Skin epidermis (tissue), 12 donors: ENCODE measurements around the gene CDC123.

Source experiments
- H3K27ac ChIP-seq, 21 experiments: fragments of 200-600 bp; sonication (generic) in 11 of 21; one replicate each; pipeline ENCODE4 v1.5.0; 2020; ENCODE audit warnings: mild to moderate bottlenecking in 3 of 21, inconsistent platforms in 2 of 21, moderate library complexity in 2 of 21
- H3K4me3 ChIP-seq, 7 experiments: fragments of 200-600 bp; sonication (generic) in 2 of 7; one replicate each; pipeline ENCODE4 v1.5.0; 2020; ENCODE audit warnings: inconsistent platforms in 2 of 7, mild to moderate bottlenecking in 2 of 7, moderate library complexity in 1 of 7

The CDC123 gene

DNA sequence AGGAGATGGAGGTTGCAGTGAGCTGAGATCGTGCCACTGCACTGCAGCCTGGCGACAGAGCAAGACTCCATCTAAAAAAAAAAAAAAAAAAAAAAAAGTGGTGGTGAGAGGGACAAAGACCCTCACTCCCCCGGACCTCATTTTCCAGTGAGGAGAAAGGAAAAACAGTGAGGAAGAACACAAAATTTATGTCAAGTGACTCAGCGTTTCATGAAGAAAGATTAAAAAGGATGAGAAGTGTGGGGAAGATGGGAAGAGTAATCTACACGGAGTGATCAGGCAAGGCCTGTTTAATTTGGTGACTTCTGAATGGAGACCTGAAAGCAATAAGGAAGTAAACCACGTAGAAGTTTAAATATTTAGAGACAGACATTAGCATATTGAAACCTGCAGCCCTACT is 7.3 kb upstream of the CDC123 start:
- H3K4me3 ChIP-seq, result no peak overlapping the region
- no peak overlapping the region for H3K27ac ChIP-seq

DNA sequence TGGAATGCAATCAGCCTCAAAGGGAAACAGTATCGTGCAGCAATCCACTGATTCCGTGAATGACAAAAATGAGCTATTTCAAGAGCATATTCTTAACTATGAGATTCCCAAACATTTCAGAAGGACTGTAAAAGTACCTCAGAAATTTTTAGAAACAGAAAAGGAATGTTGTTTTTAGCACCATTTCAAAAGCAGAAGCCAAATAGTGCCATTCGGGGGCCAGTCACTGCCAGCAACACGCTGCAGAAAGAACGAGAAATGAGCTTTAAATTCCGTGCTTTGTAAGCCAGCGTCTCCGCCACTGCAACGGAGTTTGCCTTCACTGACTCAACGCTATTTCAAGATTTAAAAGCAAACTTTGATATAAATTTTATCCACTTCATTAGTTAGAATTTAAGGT is 6.6 kb upstream of the CDC123 start:
- Histone ChIP-seq H3K27ac (no peak overlapping the region), H3K4me3 (no peak overlapping the region)

DNA sequence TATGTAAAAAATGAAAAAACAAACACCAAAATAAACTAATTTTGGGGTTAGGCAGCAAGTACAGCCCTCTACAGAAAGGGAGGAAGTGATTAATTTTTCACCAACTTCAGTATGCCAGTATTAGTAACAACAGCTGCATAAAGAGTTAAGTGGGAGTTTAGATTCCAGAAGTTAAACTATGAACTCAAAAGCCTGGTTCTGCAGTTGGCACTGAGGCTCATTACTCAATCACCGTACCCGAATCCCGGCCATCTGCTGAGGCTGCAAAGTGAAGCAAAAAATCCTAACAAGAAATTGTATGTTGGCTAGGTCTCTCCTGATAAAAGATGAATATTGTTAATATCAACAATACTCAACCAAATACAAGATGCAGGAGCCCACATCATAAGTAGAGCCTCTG is 4.3 kb upstream of the CDC123 start:
- Histone ChIP-seq H3K4me3 (no peak overlapping the region), H3K27ac (no peak overlapping the region)

DNA sequence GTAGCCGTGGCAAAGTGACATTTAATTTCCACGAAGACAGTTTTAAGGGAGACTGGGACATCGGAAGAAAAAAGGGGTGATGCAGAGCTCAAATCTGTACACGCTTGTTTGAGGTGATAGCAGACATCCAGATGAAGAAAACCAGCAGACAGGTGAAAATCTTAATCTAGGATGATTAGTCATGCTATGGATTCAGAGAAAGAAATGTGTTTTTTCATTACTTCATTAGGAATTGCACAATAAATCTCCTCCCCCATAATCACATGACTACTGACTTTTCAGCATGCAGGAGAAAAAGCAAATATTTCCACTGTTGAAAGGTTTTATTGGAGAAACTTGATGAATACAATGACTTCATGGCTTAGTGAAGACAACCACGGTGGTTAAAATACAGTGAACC is 2.8 kb upstream of the CDC123 start:
- H3K27ac ChIP-seq, result no peak overlapping the region
- H3K4me3 ChIP-seq, result no peak overlapping the region

DNA sequence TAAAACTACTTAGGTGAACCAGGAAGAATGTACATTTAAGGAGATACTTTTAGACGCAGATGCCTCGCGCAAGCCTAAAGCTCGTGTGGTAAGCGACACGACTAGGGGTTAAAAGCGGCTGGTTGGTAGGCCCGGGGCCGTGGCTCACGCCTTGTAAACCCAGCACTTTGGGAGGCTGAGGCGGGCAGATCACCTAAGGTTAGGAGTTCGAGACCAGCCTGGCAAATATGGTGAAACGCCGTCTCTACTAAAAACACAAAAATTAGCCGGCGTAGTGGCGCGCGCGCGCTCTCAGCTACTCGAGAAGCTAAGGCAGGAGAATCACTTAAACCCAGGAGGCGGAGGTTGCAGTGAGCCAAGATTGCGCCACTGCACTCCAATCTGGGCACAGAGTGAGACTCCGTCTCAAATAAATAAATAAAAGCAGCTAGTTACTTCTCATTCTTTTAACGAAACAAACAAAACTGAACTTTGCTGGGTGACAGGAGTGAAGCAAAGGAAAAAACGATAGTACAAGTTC is 1.2 kb upstream of the CDC123 start:
- peak overlapping the region in 20 of 21 experiments; percentile 82 to 99 (median 94) for H3K27ac ChIP-seq
- H3K4me3 ChIP-seq, result peak overlapping the region; percentile 72 to 97 (median 86)

DNA sequence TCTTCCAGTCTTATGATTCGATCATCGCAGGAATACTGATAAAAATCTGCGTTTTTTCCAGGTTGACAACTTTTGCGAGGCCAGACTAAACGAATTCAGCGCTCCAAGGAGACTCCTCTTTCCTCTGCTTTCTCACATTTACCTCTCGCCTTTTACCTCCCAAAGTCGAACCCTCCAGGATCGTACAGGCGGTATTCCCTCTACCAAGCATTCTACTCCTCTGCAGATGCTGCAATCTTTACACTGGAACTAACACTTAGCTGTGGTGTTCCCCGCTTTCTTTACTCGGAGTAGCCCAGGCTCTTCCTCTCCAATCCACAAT is 746 bp upstream of the CDC123 start:
- H3K4me3 ChIP-seq, result peak overlapping the region; percentile 72 to 97 (median 86)
- peak overlapping the region in 20 of 21 experiments; percentile 82 to 99 (median 94) for H3K27ac ChIP-seq

DNA sequence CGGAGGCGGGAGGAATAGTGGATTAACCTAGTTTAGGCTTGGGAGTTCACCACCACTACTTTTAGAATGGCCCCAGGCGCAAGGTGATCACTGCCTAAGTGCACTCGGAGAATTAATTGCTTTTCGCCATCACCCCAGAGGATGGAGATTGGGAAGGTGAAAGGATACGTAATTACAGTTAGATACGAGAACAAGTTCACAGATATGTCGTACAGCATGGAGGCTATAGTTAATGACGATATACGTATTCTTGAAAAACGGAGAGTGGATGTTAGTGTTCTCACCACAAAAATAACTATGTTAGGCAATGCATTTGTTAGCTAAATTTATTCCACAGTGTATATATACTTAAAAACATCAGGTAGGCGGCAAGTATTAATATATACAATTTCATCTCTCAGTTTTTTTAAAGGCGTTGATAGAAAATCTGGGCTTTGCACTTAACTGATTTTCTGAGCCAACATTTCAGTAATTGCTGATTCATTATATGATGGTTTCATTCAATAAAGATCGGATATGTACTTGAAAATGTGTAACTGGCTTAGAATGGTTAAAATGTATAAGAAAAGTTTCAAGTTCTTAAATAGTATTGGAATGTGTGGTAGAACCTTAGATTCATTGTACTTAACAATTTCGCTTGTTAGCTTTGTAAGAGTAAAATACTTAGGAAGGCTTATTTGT is 683 bp downstream of the CDC123 start:
- Histone ChIP-seq H3K4me3 (peak overlapping the region; percentile 72 to 97 (median 86)), H3K27ac (peak overlapping the region in 20 of 21 experiments; percentile 82 to 99 (median 94))

DNA sequence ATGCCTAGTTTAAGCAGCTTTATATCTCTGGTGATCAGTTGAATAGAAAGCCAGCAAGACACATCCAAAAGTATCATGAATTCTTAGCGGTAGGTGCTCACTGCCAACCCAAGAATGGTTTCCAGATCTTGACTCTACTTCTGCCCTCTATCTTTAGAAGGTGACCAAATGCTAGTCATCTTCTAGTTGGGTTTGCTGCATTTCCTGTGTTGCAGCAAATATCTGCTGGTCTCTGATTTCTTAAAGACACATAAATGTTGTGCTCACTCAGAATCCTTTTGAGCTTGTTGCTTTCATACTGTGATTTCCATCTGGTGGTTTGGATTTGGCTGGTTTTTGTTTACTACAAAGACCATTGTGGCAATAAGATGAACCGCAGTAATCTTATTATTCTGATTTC is 2.2 kb downstream of the CDC123 start:
- H3K4me3 ChIP-seq, result no peak overlapping the region
- no peak overlapping the region for H3K27ac ChIP-seq

DNA sequence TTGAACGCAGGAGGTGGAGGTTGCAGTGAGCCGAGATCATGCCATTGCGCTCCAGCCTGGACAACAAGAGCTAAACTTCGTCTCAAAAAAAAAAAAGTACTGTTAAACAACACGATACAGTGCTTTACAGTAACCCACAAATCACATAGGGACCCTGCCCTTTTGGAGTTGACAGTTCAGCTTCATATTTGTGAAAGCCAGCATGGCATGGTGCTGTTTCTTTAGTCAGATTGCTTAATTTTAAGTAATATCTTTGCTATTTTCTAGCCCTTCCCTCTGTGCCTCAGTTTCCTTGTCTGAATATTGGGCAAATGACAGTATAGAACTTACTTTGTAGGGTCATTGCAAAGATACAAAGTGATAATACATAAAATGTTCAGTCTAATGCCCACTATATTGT is 4.9 kb downstream of the CDC123 start:
- no peak overlapping the region for H3K4me3 ChIP-seq

DNA sequence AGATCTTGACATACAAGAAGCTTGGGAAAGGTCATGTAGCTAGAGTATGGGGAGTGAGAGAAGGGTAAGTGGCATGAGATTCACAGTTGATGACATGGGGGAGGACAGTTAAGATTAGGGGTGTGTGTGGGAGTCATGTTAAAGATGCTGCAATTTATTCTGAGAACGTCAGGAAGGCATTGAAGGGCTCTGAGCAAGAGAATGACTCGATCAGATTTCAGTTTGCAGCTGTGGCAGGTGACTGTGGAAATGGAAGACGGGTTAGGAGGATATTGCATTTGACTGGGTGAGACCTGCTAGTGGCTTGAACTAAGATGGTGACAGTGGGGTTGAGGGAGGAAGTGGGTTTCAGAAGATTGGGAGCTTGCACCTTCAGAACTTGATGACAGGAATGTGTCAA is 5.6 kb downstream of the CDC123 start:
- H3K4me3 ChIP-seq, result no peak overlapping the region
- no peak overlapping the region for H3K27ac ChIP-seq

More for the DNA sequence above, 4.9 kb downstream of the CDC123 start:
- H3K27ac ChIP-seq, result no peak overlapping the region

DNA sequence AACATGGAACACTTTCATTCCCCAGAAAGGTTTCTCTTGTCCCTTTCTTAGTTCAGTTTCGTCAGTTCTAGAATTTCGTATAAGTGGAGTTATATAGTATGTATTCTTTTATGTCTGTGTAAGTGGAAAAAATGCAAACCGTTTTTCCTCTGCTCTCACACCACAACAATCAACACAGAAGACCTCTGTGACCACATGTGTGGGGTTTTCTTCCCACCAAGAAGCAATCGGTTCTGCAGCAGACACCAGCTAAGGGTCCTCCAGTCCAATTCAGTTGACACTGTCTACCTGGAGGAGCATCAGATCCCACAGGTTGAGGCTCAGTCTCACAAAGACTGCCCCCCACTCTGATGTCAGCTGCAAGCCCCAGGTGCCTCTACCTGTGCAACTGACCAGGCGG is 6.2 kb downstream of the CDC123 start:
- Histone ChIP-seq H3K4me3 (no peak overlapping the region), H3K27ac (no peak overlapping the region)

DNA sequence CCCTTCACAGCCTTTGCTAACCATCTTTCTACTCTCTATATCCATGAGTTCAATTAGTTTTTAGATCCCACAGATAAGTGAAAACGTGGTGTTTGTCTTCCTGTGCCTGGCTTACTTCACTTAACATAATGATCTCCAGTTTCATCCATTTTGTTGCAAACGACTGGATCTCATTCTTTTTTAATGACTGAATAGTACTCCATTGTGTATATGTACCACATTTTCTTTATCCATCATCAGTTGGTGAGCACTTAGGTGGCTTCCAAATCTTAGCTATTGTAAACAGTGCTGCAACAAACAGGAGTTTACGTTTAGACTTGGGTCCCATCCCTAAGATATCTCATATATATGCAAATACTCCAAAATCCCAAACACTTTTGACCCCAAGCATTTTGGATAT is 9.1 kb downstream of the CDC123 start:
- no peak overlapping the region for H3K4me3 ChIP-seq

DNA sequence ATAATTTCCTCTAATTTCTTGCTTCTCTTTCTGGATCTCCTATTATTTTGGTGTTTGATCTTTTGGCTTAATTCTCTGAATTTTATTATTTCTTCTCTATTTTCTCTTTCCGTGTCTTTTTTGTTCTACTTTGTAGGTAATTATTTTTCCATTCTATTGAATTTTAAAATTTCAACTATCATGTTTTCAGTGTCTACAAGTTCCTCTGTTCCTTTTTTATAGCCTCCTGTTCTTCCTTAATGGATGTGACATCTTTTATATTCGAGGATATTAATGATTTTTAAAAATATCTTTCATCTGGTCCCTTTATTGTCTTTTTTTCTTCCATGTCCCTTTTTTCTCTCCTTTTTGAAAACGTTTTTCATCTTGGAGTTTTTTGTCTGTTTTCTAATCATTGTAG is 11.1 kb downstream of the CDC123 start:
- no peak overlapping the region for H3K27ac ChIP-seq
- no peak overlapping the region for H3K4me3 ChIP-seq

More for the DNA sequence above, 9.1 kb downstream of the CDC123 start:
- no peak overlapping the region for H3K27ac ChIP-seq

DNA sequence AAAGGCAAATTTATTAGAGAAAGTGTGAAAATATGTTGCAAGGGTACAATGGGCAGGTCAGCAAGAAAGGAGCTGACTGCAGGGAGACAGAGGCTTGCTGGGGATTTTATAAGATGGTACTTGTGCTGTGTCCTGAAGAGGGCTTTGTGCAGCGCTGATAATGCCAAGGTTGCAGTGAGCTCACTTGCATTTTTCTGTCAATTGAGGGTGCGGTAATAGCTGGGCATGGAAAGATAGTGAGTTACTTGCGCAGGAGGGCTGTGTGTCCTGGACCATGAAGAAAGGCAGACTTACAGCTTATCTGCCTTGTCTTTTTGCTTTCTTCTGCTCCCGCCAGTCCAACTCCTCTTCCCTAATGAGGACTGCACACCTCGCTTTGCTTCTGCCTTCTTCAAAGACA is 12.5 kb downstream of the CDC123 start:
- Histone ChIP-seq H3K27ac (no peak overlapping the region), H3K4me3 (no peak overlapping the region)

DNA sequence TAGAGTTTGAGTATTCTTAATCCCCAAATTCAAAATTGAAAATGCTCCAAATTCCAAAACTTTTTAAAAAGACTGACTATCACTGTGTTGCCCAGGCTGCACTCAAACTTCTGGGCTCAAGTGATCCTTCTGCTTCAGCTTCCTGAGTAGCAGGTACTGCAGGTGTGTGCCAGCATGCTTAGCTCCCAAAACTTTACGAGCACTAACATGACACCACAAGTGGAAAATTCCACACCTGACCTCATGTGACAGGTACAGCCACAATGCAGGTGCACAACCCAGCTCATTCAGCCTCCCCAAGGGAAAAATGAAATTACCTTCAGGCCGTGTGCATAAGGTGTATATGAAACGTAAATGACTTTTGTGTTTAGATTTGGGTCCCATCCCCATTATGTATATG is 16.5 kb downstream of the CDC123 start:
- no peak overlapping the region for H3K4me3 ChIP-seq
- peak overlapping the region in 1 of 21 experiments; percentile 4 for H3K27ac ChIP-seq

DNA sequence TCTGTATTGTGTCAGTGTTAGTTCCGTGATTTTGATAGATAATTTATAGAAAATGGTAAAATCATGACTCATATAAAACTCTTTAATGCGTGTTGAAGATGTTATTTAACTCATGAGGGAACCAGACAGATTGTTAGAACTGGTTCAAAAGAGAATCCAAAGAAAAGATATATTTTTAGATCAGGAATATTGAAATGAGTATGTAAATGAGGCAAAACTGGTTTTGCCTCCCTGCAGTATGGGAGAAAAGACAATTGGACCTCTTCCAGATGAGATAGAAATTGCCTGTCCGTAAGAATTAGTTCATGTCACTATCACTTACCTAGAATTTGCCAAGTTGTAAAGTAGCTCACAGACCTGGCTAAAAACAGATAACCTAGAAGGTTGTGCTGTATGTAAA is 17.6 kb downstream of the CDC123 start:
- Histone ChIP-seq H3K27ac (peak overlapping the region in 8 of 21 experiments; percentile 3 to 75 (median 48)), H3K4me3 (no peak overlapping the region)

DNA sequence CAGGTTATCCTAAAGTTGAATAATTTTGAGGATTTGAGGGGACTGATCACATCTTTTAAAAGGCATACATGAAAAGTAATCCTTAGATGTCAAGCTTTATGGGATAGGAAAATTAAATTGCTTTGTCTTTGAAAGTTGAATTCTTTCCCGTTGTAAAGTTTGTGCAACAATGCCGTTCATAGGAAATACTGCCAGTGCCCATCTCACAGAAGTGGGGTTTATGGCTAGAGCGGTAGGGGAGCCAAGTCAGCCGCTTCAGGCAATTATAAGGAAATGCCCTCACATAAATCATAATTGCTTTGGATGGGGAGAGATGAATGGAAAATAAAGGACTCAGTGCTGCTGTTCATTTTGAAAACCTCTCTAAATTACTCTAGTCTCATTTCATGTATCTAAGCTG is 18.1 kb downstream of the CDC123 start:
- Histone ChIP-seq H3K27ac (peak overlapping the region in 15 of 21 experiments; percentile 3 to 75 (median 48)), H3K4me3 (no peak overlapping the region)

DNA sequence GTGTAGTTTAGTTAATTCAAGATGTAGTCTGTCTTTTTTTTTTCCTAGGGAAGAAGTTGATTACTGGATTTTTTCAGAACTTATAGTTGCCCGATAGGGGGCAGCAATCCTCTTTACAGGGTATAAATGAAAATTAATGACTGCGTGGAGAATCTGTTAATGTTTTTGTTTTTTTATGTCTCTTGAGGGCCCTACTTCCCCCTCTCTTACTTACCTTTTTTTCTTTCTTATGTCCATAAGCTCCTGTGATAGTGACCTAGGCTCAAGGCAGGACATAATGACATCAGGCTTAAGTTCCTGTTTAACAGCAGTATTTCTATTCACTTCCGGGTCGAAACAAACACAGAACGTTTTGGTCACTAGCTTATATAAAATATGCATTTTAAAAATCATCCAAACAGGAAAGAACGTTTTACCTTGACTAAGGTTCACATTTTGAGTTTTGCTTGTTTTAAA is 18.8 kb downstream of the CDC123 start:
- Histone ChIP-seq H3K27ac (peak overlapping the region in 14 of 21 experiments; percentile 13 to 75 (median 48)), H3K4me3 (peak overlapping the region in 1 of 7 experiments; percentile 8)

DNA sequence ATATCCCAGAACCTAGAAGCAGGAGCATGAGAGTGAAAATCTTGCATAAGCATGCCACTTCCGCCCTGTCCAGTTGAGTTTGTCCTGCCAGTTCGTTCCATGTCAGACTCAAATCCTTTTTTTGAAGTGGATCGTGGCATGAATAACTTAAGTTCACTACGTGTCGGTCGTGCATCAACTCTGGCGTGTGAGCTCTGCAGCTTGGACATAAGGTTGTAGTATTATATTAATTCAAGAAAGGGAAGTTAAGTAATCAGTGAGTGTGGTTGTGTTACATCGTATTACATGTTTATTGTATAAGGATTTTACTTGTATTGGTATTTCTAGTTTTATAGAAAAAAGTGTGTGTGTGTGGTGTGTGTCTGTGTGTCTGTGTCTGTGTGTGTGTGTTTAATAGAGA is 23.0 kb downstream of the CDC123 start:
- H3K27ac ChIP-seq, result no peak overlapping the region
- no peak overlapping the region for H3K4me3 ChIP-seq

DNA sequence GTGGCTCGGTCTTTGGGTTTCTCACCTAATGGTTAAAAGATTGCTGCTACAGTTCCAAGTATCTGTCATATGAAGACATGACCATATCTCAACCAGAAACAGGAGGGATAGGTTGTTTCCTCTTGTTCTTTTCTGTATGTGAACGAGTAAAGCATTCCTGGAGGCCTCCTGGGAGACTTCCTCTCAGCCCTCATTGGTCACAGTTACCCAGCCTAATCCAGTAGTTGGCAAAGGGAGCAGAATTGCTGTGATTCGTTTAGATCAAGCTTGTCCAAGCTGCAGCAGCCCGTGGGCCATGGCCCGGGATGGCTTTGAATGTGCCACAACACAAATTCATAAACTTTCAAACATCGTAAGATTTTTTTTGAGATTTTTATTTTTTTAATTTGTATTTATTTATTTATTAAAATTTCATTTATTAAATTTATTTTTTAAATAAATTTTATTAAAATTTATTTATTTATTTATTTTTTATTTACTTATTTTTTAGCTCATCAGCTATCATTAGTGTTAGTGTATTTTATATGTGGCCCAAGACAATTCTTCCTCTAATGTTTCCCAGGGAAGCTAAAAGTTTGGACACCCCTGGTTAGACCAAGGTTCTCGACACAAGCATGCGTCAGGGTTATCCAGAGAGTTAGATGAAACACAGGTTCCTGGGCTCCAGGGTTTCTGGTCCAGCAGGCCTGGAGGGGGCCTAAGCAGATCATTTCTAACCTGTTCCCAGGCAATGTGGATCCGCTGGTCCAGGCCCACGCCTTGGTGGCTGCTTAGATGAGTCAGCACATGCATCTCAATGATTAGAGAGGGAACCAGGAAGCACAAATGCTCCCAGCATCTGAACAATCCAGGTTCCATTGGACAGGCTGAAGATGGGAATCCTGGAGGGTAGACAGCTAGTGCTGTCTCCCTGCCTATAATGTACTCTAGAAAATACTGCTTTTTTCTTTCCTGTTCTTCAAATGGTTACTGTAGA is 25.6 kb downstream of the CDC123 start:
- Histone ChIP-seq H3K4me3 (no peak overlapping the region), H3K27ac (peak overlapping the region in 2 of 21 experiments; percentile 7 to 35)

DNA sequence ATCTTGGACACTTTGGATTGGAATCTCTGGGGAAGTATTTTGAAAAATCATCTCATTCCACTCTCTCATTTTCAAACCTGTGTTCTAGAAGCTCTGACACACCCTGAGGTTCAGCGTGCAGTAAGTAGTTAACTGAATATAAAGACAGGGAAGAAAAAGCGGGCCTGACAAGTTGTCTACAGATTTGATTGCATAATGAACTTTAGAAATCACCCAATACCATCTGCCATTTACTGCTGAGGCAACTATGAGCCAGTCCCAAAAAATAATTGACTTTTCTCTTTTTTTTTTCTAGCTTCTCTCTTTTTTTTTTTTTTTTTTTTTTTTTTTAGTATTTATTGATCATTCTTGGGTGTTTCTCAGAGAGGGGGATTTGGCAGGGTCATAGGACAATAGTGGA is 29.5 kb downstream of the CDC123 start:
- Histone ChIP-seq H3K27ac (no peak overlapping the region), H3K4me3 (no peak overlapping the region)
